ENCODE results near the gene ADGRD1.
A peak's percentile ranks its signal among the peaks of the same experiment; 100 is the strongest.

Gene ADGRD1

DNA sequence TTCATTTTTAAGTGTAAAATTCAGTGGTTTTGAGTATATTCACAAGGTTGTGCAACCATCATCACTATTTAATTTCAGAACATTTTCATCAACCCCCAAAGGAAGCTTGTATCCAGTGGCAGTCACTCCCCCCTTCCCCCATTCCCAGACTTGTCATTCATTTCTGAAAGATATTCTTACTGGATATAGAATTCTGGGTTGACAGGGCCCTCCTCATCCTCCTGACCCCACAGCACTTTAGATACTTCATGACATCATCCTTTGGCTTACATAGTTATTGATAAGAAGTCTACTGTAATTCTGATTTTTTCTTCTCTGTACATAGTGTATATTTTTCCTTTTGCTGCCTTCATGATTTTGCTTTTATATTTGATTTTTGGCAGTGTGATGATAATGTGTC is 8.8 kb upstream of the ADGRD1 start:
- no peak overlapping the region for H3K9ac ChIP-seq (ENCODE audit: low read length)
- no peak overlapping the region for H3K4me3 ChIP-seq (ENCODE audit: low read length)
- DNase-seq (ENCODE audit: low read depth) = no peak
- H3K9me3 ChIP-seq (ENCODE audit: control insufficient read depth, low read length) = peaks cover 26% of the 10 kb centered on the region
- H3K36me3 ChIP-seq (ENCODE audit: control insufficient read depth, insufficient read depth, low read length, severe bottlenecking) = no peaks in the 10 kb centered on the region
- peaks cover 20% of the 10 kb centered on the region for H3K4me1 ChIP-seq (ENCODE audit: control insufficient read depth, insufficient read depth, low read length)
- no peaks in the 10 kb centered on the region for H3K27me3 ChIP-seq (replicated peaks; ENCODE audit: control insufficient read depth, insufficient read depth, low read length)

- Histone ChIP-seq H3K27me3 (replicated peaks; ENCODE audit: control insufficient read depth, insufficient read depth, low read length) (no peaks in the 10 kb centered on the region), H3K36me3 (ENCODE audit: control insufficient read depth, insufficient read depth, low read length, severe bottlenecking) (no peaks in the 10 kb centered on the region), H3K4me3 (ENCODE audit: low read length) (peak overlapping the region; percentile 56), H3K4me1 (ENCODE audit: control insufficient read depth, insufficient read depth, low read length) (peaks cover 20% of the 10 kb centered on the region), H3K9me3 (ENCODE audit: control insufficient read depth, low read length) (peaks cover 16% of the 10 kb centered on the region), H3K9ac (ENCODE audit: low read length) (peak overlapping the region; percentile 74)
- no peak for DNase-seq (ENCODE audit: low read depth)
Observed at GRCh38 chr12:130945786-130946492, 7.8 kb upstream of the ADGRD1 start.

DNA sequence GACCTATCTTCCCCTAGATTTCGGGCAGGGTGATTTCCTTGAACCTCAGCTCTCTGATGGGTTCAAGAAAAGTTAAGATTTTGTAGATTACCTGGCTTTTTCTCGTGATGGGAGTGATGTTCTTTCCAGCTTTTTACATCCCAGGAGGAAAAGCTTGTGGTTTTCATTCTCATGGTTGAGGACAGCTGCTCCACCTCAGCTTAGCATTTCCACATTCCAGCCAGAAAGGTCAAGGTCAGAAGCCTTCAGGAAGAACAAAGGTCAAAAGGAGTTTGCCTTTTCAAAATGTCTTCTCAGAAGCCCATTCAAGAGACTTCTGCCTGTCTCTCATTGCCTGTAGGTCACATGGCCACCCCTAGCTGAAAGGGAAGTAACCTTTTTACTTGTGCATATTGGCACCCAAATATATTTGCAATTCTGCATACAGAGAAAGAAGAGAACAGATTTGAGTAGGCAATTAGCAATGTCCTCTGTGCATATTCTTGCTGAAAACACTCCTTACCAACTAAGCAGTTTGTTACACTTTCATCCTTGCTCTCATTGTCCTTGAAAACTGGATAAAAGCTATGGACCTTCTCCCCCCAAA is 6.6 kb upstream of the ADGRD1 start:
- no peak overlapping the region for H3K9ac ChIP-seq (ENCODE audit: low read length)
- no peak overlapping the region for H3K4me3 ChIP-seq (ENCODE audit: low read length)
- DNase-seq (ENCODE audit: low read depth) = no peak
- no peaks in the 10 kb centered on the region for H3K36me3 ChIP-seq (ENCODE audit: control insufficient read depth, insufficient read depth, low read length, severe bottlenecking)
- H3K27me3 ChIP-seq (replicated peaks; ENCODE audit: control insufficient read depth, insufficient read depth, low read length) = no peaks in the 10 kb centered on the region
- H3K9me3 ChIP-seq (ENCODE audit: control insufficient read depth, low read length) = peaks cover 9% of the 10 kb centered on the region
- peaks cover 20% of the 10 kb centered on the region for H3K4me1 ChIP-seq (ENCODE audit: control insufficient read depth, insufficient read depth, low read length)

- Histone ChIP-seq H3K9me3 (ENCODE audit: control insufficient read depth, low read length) (peaks cover 9% of the 10 kb centered on the region), H3K9ac (ENCODE audit: low read length) (no peak overlapping the region), H3K36me3 (ENCODE audit: control insufficient read depth, insufficient read depth, low read length, severe bottlenecking) (no peaks in the 10 kb centered on the region), H3K4me3 (ENCODE audit: low read length) (no peak overlapping the region), H3K4me1 (ENCODE audit: control insufficient read depth, insufficient read depth, low read length) (peaks cover 22% of the 10 kb centered on the region), H3K27me3 (replicated peaks; ENCODE audit: control insufficient read depth, insufficient read depth, low read length) (no peaks in the 10 kb centered on the region)
- DNase-seq (ENCODE audit: low read depth) = no peak
Observed at GRCh38 chr12:130948136-130948535, 5.6 kb upstream of the ADGRD1 start.

DNA sequence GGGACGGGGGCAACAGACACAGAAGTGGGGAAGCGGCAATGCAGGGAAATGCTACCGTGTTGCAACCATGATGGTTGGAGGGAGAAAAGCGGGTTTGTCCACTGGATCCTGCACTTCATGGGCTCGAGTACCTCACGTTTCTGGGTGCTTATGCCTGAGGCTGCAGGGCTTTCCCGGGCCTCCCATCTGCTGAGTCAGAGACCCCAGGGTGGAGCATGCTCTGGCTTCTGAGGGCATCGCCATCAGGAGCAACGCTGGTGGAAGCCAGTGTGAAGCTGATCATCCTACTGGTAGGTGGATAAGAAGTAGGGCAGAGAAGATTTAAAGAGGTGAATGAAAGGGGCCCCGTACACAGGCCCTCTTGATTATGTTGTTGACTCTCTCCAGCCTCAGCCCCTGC is 5.0 kb upstream of the ADGRD1 start:
- Histone ChIP-seq H3K4me3 (ENCODE audit: low read length) (no peak overlapping the region), H3K27me3 (replicated peaks; ENCODE audit: control insufficient read depth, insufficient read depth, low read length) (no peaks in the 10 kb centered on the region), H3K9ac (ENCODE audit: low read length) (no peak overlapping the region), H3K9me3 (ENCODE audit: control insufficient read depth, low read length) (peaks cover 9% of the 10 kb centered on the region), H3K4me1 (ENCODE audit: control insufficient read depth, insufficient read depth, low read length) (peaks cover 28% of the 10 kb centered on the region), H3K36me3 (ENCODE audit: control insufficient read depth, insufficient read depth, low read length, severe bottlenecking) (no peaks in the 10 kb centered on the region)
- no peak for DNase-seq (ENCODE audit: low read depth)

- no peak overlapping the region for H3K4me3 ChIP-seq (ENCODE audit: low read length)
- H3K36me3 ChIP-seq (ENCODE audit: control insufficient read depth, insufficient read depth, low read length, severe bottlenecking) = no peaks in the 10 kb centered on the region
- H3K27me3 ChIP-seq (replicated peaks; ENCODE audit: control insufficient read depth, insufficient read depth, low read length) = no peaks in the 10 kb centered on the region
- H3K9ac ChIP-seq (ENCODE audit: low read length) = no peak overlapping the region
- H3K9me3 ChIP-seq (ENCODE audit: control insufficient read depth, low read length) = peaks cover 4% of the 10 kb centered on the region
- DNase-seq (ENCODE audit: low read depth) = no peak
- H3K4me1 ChIP-seq (ENCODE audit: control insufficient read depth, insufficient read depth, low read length) = peaks cover 38% of the 10 kb centered on the region
Observed at GRCh38 chr12:130949806-130950205, 3.9 kb upstream of the ADGRD1 start.

DNA sequence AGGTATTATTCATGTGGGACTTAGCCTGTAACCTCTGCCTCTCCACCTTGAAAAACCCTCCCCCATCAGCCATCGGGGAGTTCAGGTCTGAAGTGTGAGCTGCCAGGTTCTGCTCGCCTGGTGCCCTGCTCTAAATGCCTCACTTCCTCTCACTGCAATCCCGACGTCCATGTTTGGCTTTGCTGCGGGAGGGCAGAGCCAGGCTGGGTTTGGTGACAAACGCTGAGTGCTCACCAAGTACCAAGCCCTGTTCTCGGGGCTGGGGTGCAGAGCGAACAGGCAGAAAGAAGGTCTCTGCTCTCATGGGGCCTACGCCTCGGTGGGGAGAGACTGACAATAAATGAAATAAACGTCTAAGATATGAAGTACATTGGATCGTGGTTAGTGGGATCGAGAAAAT is 2.1 kb upstream of the ADGRD1 start:
- no peaks in the 10 kb centered on the region for H3K9me3 ChIP-seq (ENCODE audit: control insufficient read depth, low read length)
- H3K4me1 ChIP-seq (ENCODE audit: control insufficient read depth, insufficient read depth, low read length) = peaks cover 25% of the 10 kb centered on the region
- no peaks in the 10 kb centered on the region for H3K36me3 ChIP-seq (ENCODE audit: control insufficient read depth, insufficient read depth, low read length, severe bottlenecking)
- no peak overlapping the region for H3K9ac ChIP-seq (ENCODE audit: low read length)
- no peaks in the 10 kb centered on the region for H3K27me3 ChIP-seq (replicated peaks; ENCODE audit: control insufficient read depth, insufficient read depth, low read length)
- no peak for DNase-seq (ENCODE audit: low read depth)
- H3K4me3 ChIP-seq (ENCODE audit: low read length) = no peak overlapping the region

GRCh38 chr12:130952171-130952954 is 1.3 kb upstream of the ADGRD1 start:
- Histone ChIP-seq H3K36me3 (ENCODE audit: control insufficient read depth, insufficient read depth, low read length, severe bottlenecking) (no peaks in the 10 kb centered on the region), H3K27me3 (replicated peaks; ENCODE audit: control insufficient read depth, insufficient read depth, low read length) (no peaks in the 10 kb centered on the region), H3K4me3 (ENCODE audit: low read length) (no peak overlapping the region), H3K9me3 (ENCODE audit: control insufficient read depth, low read length) (no peaks in the 10 kb centered on the region), H3K4me1 (ENCODE audit: control insufficient read depth, insufficient read depth, low read length) (peaks cover 18% of the 10 kb centered on the region), H3K9ac (ENCODE audit: low read length) (no peak overlapping the region)
- DNase-seq (ENCODE audit: low read depth) = no peak

DNA sequence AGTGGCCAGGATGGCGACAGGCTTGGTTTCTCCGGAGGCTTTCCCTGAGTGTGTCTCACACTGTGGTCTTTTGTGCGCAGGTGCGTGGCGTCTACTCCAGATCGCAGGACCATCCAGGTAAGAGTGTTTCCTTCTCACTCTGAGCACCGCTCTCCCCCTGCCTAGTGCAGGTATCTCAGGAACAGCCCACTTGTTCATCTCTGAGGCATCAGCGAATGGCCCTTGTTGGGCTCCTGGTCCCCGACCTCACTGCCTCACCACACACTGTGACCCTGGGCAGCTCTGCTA is 781 bp downstream of the ADGRD1 start:
- Histone ChIP-seq H3K27me3 (replicated peaks; ENCODE audit: control insufficient read depth, insufficient read depth, low read length) (no peaks in the 10 kb centered on the region), H3K9ac (ENCODE audit: low read length) (peak overlapping the region; percentile 81), H3K9me3 (ENCODE audit: control insufficient read depth, low read length) (no peaks in the 10 kb centered on the region), H3K36me3 (ENCODE audit: control insufficient read depth, insufficient read depth, low read length, severe bottlenecking) (no peaks in the 10 kb centered on the region), H3K4me1 (ENCODE audit: control insufficient read depth, insufficient read depth, low read length) (peaks cover 18% of the 10 kb centered on the region), H3K4me3 (ENCODE audit: low read length) (peak overlapping the region; percentile 84)
- no peak for DNase-seq (ENCODE audit: low read depth)

DNA sequence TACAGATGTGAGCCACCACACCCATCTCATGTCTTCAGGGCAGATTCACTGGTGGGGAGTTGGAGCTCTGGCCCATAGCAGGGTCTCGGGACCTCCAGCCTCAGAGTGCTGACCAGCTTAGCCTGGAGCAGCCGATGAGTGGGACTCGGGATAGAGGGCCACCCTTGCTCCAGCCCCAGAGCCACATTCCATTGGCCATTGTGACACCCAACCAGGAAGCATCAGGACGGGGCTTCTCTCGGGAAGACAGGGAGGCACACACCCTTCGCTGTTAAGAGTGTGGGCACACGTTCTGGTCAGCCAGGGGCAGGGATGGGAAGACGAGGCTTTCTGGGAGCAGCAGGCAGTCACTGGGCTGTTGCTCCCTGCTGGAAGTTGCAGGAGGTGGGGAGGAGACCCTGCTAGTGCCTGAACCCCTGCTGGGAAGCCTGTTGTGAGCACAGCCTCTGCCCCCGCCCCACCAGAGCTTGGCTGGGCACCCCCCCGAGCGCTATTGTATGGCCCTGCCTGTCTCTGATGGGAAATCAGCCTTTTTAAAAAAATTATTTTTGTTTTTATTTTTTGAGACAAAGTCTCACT is 1.6 kb downstream of the ADGRD1 start:
- H3K9me3 ChIP-seq (ENCODE audit: control insufficient read depth, low read length) = no peaks in the 10 kb centered on the region
- H3K4me3 ChIP-seq (ENCODE audit: low read length) = peak overlapping the region; percentile 84
- DNase-seq (ENCODE audit: low read depth) = no peak
- peaks cover 18% of the 10 kb centered on the region for H3K4me1 ChIP-seq (ENCODE audit: control insufficient read depth, insufficient read depth, low read length)
- peak overlapping the region; percentile 81 for H3K9ac ChIP-seq (ENCODE audit: low read length)
- H3K36me3 ChIP-seq (ENCODE audit: control insufficient read depth, insufficient read depth, low read length, severe bottlenecking) = no peaks in the 10 kb centered on the region
- H3K27me3 ChIP-seq (replicated peaks; ENCODE audit: control insufficient read depth, insufficient read depth, low read length) = no peaks in the 10 kb centered on the region

GRCh38 chr12:130956009-130956408 is 2.3 kb downstream of the ADGRD1 start:
- Histone ChIP-seq H3K4me1 (ENCODE audit: control insufficient read depth, insufficient read depth, low read length) (peaks cover 18% of the 10 kb centered on the region), H3K9me3 (ENCODE audit: control insufficient read depth, low read length) (no peaks in the 10 kb centered on the region), H3K9ac (ENCODE audit: low read length) (no peak overlapping the region), H3K27me3 (replicated peaks; ENCODE audit: control insufficient read depth, insufficient read depth, low read length) (no peaks in the 10 kb centered on the region), H3K36me3 (ENCODE audit: control insufficient read depth, insufficient read depth, low read length, severe bottlenecking) (no peaks in the 10 kb centered on the region), H3K4me3 (ENCODE audit: low read length) (no peak overlapping the region)
- DNase-seq (ENCODE audit: low read depth) = no peak
